Cardiac muscle cell (in vitro differentiated cells and primary cell): ENCODE results near the gene GSC2. TPM values are rescaled to one million over a fixed set of nuclear protein-coding genes. Genes with fewer than 3 reads are reported as not detected.

Source experiments
- DNase-seq, 2 donors: peaks; one replicate each; pipeline versions ENCODE4 v3.0.0 to v3.0.0-alpha.2; 2010 to 2017; ENCODE audit warnings: low read depth in 1 of 2, low spot score in 1 of 2
- H3K27ac ChIP-seq: fragments of 200-600 bp; sonication (generic); 2 replicates; pipeline ENCODE4 v1.5.1; 2016
- H3K27me3 ChIP-seq: fragments of 200-600 bp; sonication (generic); 2 replicates; pipeline ENCODE4 v1.6.0; 2016; ENCODE audit warnings: control low read depth
- H3K36me3 ChIP-seq: fragments of 200-600 bp; sonication (generic); 2 replicates; pipeline ENCODE4 v1.5.1; 2016; ENCODE audit warnings: control low read depth
- H3K4me1 ChIP-seq: fragments of 200-600 bp; sonication (generic); 2 replicates; pipeline ENCODE4 v1.8.1; 2017; ENCODE audit warnings: low read depth, mild to moderate bottlenecking, mixed run types
- H3K4me3 ChIP-seq: fragments of 200-600 bp; sonication (generic); 2 replicates; pipeline ENCODE4 v1.5.1; 2016; ENCODE audit warnings: mild to moderate bottlenecking
- H3K9me3 ChIP-seq: fragments of 200-600 bp; sonication (generic); 2 replicates; pipeline ENCODE4 v1.5.1; 2017; ENCODE audit warnings: low read depth, mild to moderate bottlenecking, control low read depth
- CTCF ChIP-seq: IDR thresholded peaks from 2 replicates; pipeline ENCODE4 v1.5.1; 2012; ENCODE audit warnings: low read depth, mild to moderate bottlenecking, low read length
- polyA plus RNA-seq: library from polyadenylated mRNA; unstranded; fragments of >200 nt; fragmentation: Nextera tagmentation; extraction: Ambion mirVana; gene quantifications from 2 replicates; pipeline ENCODE4 v1.2.1, GENCODE V29; 2016
- total RNA-seq: library from RNA; depleted of rRNA; stranded (reverse); fragments of >200 nt; gene quantifications from 2 replicates; pipeline ENCODE4 v1.2.3, GENCODE V29; 2016

GSC2 gene
- total and polyA plus RNA-seq, 2 experiments from 2014 or later: not detected

GRCh38 chr22:19173047-19174035 is 23.2 kb upstream of the GSC2 start:
- no peaks in the 10 kb centered on the region for H3K9me3 ChIP-seq
- H3K4me1 ChIP-seq: peaks cover 21% of the 10 kb centered on the region
- peak overlapping the region; percentile 56 for H3K27ac ChIP-seq
- DNase-seq: no peak
- TF ChIP-seq CTCF: no peak
- peaks cover 15% of the 10 kb centered on the region for H3K27me3 ChIP-seq
- no peaks in the 10 kb centered on the region for H3K36me3 ChIP-seq
- H3K4me3 ChIP-seq: no peak overlapping the region

DNA sequence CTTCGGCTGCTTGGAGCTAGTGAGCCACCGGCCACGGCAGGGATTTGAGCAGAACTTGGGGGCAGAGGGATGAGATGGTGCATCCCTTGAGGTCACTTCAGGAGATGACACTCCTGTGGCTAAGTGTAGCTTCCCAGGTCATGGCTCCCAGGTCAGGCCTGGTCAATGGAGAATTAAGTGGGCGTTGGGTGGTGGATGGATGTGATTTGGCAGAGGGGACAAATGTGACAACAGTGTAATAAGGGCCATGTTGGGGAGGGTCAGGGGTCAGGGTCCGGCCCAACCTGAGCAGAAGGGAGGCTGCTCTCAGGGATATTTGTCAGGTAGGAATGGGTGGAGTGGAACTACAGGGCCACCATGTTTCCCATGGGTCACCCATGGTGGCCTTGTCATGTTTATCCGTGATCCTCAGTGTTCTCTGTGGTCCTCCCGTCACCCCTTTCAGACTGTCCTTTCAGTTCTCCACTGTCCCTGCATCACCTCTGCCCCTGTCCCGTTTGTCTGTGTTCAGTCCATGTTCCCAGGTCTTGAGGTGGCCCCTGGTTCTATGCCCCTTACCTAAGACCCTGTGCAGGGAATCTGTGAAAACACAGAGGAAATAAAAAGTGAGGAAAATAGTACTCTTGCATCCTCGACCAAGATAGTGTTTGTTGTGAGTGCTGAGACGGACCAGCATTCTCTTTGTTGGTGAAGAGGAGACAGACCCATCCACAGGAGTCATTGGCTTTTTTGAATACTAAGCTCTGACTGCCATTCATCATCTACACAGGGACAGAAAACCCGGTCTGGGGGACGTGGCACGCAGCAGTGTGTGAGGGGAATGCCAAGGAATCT is 22.3 kb upstream of the GSC2 start:
- H3K27ac ChIP-seq: peak overlapping the region; percentile 91
- peak overlapping the region; percentile 98 for H3K4me3 ChIP-seq
- peaks cover 19% of the 10 kb centered on the region for H3K4me1 ChIP-seq
- H3K27me3 ChIP-seq: peaks cover 24% of the 10 kb centered on the region
- TF ChIP-seq CTCF: no peak
- no peak for DNase-seq
- H3K36me3 ChIP-seq: no peaks in the 10 kb centered on the region
- H3K9me3 ChIP-seq: no peaks in the 10 kb centered on the region

GRCh38 chr22:19169947-19170318 is 19.8 kb upstream of the GSC2 start:
- Histone ChIP-seq H3K36me3 (no peaks in the 10 kb centered on the region), H3K9me3 (no peaks in the 10 kb centered on the region), H3K4me3 (no peak overlapping the region), H3K27ac (no peak overlapping the region), H3K4me1 (peaks cover 13% of the 10 kb centered on the region), H3K27me3 (peaks cover 43% of the 10 kb centered on the region)
- TF ChIP-seq CTCF: no peak
- no peak for DNase-seq

- DNase-seq: peak in 1 of 2 donors; percentile 6
- Histone ChIP-seq H3K36me3 (no peaks in the 10 kb centered on the region), H3K4me3 (no peak overlapping the region), H3K4me1 (peaks cover 13% of the 10 kb centered on the region), H3K9me3 (no peaks in the 10 kb centered on the region), H3K27ac (no peak overlapping the region), H3K27me3 (peaks cover 43% of the 10 kb centered on the region)
- TF ChIP-seq CTCF: no peak
Observed at GRCh38 chr22:19169002-19169946, 19.2 kb upstream of the GSC2 start.
